D341Med (cell line): Measurements from ENCODE around the gene RPS21.
A peak's percentile ranks its signal among the peaks of the same experiment; 100 is the strongest.

ENCODE experiments used
- DNase-seq: peaks from one replicate; pipeline ENCODE4 v3.0.0; 2012; ENCODE audit warnings: low spot score

Gene RPS21

DNA sequence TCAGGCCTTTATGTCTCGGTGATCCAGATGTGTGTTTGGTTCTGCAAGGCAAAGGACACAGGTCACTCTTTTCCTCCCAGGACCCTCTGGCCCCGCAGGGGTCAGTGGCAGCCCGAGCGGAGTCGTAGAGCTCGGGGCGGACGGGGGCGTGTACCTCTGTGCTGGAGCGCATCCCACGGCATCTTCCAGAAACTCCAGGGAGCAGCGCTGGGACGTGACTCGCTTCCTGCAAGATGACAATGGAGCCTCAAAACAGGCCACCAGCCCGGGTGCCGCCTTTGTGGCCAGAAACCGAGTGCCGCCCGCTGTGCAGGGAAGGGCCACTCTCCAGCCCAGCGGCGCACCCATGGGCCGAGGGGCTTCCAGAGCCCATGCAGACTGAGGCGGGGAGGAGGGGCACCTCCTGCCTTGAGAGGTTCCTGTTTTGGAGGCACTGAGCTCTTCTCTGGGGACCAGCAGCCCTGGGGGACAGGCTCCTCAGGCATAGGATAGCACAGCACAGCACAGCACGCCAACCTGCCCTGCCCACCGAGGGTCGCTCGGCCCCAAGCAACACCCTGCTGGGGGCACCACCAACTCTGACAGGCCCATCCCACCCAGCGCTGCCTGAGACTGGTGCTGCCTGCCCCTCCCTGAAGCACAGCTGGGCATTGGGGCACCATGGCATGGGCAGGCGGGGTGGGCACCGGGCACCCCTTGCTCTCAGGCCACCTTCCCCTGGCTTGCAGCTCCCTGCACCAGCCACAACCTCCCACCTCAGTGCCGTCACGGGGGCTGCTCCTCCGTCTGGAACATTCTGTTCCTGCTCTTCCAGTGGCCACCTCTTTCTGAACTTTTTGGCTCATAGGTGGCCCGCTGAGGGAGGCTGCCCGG is 9.7 kb downstream of the RPS21 start:
- no peak for DNase-seq

DNA sequence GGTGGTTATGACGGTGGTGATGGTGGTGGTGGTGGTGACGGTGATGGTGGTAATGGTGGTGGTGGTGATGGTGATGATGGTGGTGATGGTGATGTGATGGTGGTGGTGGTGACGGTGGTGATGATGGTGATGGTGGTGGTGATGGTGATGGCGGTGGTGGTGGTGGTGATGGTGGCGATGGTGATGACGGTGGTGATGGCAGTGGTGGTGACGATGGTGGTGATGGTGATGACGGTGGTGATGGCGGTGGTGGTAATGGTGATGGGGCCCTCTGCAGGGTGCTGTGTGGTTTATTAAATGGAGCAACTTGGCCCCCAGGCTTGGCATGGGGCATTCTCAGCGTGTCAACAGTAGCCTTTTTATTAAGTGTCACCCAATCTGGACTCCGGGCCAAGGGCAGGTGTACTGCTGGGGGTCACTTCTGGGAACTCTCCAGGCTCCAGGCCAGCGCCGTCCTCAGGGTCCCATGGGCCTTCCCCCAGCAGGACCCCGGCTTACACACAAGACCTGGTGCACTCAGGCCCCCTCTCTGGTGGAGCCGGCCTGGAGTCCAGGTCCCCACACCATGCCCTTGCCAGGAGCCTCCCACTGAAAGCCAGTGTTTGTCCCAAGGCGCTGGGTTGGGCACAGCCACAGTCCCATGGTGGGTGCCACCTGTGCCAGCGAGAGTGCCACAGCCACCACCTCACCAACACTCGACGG is 11.4 kb downstream of the RPS21 start:
- no peak for DNase-seq

- DNase-seq, result no peak
Measured at GRCh38 chr20:62400021-62400420, 13.1 kb downstream of the RPS21 start.

GRCh38 chr20:62400541-62400940 is 13.6 kb downstream of the RPS21 start:
- no peak for DNase-seq

DNA sequence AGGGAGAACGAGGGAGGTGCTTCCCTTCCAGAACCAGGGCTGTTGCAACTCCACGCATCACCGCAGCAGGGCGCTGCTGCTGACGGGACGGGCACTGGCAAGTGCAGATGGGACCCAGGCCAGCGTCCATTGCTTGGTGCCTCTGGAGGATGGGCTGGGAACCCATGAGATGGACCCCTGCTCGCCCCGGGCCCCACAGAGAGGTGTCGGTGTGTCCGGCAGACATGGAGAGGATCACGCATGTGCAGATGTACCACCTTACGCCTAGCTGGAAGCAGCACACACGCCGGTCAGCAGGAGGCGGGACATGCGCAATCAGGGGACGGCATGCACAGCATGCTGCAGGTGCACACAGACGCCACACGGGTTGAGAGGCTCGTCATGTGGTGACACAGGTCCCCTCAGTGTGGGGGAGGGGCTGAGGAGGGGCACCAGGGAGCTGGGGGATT is 14.5 kb downstream of the RPS21 start:
- DNase-seq, result no peak

DNA sequence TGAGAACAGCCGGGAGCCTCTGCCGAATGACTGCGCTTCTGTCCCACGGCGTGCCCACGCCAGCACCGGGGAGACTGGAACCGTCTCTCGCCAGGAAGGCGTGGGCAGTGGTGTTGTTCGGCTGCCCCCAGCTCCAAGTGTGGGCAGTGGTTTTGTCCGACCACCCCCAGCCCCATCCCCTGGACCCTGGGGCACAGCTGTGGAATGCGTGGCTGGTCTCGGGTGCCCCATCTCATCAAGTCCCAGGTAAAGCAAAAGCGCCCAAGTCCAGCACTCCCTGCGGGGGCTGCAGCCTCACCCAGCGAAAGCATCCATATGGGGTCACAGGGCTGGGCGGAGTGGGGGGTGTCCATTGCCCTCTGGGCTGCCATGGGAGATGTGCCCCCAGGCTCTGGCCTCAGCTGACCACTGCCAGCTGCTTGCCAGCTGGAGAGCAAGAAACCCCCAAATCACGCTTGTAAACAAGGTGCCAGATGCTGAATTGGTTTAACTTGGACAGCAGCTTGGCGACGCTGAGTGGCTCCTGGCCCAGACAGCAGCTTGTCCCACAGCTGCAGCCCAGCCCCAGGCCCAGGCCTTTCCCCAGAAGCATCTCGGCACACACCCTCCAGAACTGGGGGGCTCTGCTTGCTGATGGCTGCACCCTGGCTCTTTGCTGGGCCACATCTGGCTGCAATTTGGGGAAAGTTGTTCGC is 15.7 kb downstream of the RPS21 start:
- no peak for DNase-seq

DNA sequence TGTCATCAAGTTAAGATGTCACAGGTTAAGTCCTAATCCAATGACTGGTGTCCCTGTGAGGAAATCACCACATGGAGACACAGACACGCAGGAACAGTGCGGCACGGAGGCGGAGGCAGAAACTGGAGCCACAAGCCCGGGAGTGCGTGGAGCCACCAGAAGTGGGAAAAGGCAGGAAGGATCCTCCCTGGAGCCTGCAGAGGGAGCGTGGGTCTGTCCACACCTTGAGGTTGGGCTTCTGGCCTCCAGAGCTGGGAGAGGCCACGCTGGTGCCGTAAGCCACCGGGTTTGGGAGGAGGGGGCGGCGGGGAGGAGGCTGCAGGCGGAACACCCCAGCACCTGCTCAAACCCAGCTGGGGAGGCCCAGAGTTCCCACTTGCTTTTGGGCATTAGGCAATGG is 16.4 kb downstream of the RPS21 start:
- no peak for DNase-seq

- no peak for DNase-seq
Measured at GRCh38 chr20:62404112-62404665, 17.3 kb downstream of the RPS21 start.

- no peak for DNase-seq
Measured at GRCh38 chr20:62404761-62405107, 17.8 kb downstream of the RPS21 start.

DNA sequence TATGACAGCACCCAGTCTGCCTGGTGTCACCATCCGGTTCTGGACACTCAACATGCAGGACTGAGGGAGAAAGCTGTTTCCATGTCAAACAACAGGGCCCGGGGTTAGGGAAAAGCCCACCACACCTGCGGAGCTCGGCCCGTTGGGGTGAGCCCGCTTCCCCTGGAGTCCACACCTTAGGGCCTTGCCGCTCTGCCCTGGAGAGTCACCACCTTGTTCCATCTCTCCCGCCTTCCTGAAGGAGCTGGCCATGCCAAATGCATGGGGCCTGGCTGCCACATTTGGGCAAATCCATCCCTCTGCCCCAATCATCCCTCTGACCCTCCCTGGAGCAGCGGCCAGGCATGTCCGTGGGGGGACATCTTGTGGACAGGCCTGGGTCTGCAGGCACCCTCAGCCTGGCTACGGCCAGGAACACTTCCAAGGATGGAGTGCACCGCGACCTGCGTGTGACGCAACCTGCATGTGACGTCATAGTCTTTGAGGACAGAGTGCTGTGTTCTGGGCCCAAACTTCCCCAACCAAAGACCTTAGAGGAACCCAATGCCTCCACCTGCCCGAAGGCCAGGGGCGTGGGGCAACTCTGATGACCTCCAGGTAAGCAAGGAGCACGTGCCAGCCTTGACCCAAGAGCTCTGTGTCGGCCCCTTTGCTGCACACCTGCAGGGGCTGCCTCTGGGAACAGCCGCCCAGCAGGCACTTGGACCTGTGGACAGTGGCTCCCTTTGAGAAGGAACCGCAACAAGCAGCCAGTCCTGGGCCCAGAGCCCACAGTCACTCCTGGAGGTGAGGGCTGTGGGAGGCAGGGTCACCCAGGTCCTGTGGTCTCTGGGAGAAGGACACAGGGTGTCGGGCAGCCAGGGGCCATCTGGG is 18.4 kb downstream of the RPS21 start:
- no peak for DNase-seq

- DNase-seq, result no peak
Measured at GRCh38 chr20:62405981-62406513, 19.1 kb downstream of the RPS21 start.

DNA sequence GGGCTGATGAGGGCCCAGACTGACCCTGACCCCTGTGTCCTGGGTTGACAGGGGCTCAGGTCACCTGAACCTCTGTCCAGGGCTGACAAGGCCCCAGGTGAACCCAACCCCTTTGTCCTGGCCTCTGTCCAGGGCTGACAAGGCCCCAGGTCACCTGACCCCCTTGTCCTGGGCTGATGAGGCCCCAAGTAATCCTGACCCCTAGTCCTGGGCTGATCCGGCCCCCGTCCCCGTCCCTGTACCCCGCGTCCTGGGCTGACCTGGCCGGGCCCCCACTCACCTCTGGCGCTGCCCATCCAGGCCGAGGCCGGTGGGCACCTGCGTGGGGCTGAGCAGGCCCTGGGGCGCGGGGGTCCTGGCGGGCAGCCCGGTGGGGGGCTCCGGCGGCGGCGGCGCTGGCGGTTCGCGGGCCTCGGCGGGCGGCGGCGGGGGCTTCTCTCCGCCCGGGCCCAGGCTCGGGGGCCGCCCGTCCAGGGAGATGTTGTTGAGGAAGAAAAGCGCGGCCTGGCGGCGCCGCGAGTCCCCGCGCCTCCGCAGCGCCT is 19.8 kb downstream of the RPS21 start:
- DNase-seq, result no peak

DNA sequence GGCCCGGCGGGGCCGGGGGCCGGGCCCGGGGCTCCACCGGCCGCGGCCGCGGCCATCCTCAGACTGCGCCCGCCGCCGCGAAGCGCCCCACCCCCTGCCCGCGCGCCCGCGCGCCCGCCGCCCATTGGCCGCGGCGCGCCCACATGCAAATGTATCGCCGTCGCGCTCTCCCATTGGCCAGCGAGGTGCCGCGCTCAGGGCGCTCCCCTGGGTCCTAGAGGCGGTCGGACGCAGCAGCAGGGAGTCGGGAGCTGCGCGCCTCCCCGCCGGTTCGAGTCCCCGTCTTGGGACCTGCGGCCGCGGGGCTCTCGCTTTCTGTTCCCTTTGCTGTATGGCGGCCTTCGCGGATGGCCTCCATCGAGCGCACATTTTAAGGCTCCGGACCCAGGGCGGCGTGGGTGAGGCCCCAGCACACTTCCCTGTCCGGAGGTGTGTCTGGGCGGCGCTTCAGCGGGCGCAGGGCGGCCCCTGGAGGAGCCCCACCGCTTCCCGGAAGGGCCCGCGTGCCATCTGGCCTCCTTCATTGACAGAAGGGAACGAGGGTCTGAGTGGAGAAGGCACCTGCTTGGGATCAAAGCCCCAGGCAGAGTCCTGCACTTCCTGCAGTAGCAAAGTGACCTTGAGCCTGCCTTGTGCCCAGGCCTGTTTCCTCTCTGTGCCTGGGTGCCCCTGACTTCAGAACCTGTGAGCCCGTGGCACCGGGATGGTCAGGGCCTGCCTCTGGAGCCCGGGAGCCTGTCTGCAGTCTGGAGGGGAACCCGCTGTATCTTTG is 20.5 kb downstream of the RPS21 start, which contains the start of gene CABLES2:
Gene CABLES2 (minus strand): TSS at position 65 of the 772 bp plus-strand sequence. CDS start 9 bp downstream, at position 56.
- peak; percentile 99 for DNase-seq

DNA sequence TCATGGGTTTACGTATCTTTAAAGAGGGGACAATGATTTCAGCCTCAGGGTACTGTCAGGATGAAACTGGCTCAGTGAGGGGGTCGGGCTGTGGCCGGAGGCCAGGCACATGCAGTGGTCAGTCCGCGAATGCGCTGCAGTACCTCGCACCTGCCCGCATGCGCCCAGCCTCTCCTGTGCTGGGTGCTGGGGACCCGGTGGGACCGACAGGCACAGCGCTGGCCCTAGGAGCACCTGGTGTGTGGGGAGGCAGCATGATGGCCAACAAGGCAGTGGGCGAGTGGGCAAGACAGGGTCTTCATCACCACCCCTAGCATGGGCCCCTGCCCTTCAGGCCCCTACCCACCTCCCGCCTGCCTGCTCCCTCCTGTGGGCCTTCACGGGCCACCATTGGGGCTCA is 21.2 kb downstream of the RPS21 start:
- no peak for DNase-seq

DNA sequence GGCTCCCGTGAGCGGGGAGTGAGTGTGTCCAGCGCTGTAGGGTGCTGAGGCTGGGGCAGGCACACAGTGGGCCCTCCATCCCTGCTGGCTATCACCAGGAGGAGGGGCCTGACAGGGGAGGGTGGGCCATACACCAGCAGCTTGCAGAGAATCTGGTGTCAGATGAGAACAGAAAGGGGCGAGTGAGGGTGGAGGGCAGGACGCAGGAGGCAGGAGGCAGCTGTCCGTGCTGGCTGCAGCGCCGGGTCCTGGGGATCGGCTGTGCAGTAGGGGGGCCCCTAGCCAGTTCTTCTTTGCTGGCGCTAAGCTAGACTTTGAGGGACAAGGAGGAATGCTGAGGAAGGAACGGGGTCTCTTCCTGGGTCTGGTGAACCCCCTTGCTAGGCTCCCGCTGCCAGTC is 21.7 kb downstream of the RPS21 start:
- DNase-seq, result no peak

- no peak for DNase-seq
Measured at GRCh38 chr20:62409086-62409853, 22.4 kb downstream of the RPS21 start.

DNA sequence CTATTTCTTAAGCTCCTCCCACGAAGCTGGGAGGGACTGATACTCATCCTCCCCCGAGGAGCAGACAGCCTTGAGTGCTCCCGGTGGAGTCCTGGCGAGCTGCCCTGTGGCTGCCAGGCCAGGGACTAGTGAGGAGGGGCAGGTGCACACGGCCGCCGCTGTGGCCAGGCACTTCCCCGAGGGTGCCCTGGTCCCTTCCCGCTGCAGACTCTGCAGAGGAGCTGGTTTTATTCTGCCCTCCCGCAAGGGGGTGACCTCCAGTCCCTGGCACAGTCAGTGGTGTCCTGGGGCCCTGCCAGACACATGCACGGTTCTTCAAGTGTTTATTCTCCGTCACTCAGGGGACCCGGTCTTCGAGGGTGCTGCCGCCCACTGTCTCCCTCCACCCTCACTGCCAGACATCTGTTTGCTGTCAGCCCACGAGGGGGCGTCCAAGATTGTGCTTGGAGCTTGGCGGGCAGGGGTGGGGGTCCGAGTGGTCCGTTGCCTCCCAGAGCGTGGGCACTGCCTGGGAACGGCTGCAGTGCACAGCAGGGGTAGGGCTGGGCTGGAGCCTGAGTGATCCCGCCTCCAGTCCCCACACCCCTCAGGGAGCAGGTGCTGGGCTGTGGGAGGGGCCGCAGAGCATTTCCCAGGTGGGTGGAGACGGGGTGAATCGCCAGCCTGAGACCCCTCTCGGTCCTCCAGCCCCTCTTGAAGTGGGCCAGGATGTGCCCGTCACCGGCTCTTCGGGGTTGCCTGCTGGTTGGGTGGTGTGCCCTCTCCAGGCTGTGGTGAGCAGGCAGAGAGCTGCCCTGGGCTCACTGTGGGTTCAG is 23.2 kb downstream of the RPS21 start:
- peak; percentile 76 for DNase-seq

- DNase-seq, result no peak
Measured at GRCh38 chr20:62410746-62411478, 24.0 kb downstream of the RPS21 start.
